ENCODE data around the gene OCLN.
A peak's percentile ranks its signal among the peaks of the same experiment; 100 is the strongest.

DNA sequence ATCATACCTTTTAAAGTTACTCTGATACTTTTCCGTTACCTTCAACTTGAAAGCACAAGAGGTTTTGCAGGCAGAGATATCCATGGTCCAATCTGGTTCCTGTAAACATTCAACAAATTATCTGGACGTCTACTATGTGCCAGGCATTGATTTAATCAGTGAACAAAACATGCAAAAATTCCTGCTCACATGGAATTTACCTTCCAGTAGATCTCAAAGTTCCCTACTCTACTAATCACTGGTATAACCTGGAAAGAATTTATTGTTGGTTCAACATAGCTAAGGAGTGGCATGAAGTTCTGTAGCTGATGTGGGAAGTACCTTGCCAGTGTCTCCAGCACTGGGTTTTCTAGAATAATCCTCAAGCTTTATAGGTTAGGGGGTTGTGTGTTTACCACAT lies 9.8 kb downstream of the OCLN start:
- TF ChIP-seq, protein P1, sequence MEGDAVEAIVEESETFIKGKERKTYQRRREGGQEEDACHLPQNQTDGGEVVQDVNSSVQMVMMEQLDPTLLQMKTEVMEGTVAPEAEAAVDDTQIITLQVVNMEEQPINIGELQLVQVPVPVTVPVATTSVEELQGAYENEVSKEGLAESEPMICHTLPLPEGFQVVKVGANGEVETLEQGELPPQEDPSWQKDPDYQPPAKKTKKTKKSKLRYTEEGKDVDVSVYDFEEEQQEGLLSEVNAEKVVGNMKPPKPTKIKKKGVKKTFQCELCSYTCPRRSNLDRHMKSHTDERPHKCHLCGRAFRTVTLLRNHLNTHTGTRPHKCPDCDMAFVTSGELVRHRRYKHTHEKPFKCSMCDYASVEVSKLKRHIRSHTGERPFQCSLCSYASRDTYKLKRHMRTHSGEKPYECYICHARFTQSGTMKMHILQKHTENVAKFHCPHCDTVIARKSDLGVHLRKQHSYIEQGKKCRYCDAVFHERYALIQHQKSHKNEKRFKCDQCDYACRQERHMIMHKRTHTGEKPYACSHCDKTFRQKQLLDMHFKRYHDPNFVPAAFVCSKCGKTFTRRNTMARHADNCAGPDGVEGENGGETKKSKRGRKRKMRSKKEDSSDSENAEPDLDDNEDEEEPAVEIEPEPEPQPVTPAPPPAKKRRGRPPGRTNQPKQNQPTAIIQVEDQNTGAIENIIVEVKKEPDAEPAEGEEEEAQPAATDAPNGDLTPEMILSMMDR (IDR thresholded peaks at IDR 0.05; ENCODE audit: low read depth, low read length, missing input control), result no peak
- TF ChIP-seq, protein P2, sequence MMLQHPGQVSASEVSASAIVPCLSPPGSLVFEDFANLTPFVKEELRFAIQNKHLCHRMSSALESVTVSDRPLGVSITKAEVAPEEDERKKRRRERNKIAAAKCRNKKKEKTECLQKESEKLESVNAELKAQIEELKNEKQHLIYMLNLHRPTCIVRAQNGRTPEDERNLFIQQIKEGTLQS (IDR thresholded peaks at IDR 0.05), result no peak
- TF ChIP-seq GABPA (IDR thresholded peaks at IDR 0.05 in 1 of 2, conservative IDR thresholded peaks at IDR 0.05 in 1 of 2) (no peak), JUND (IDR thresholded peaks at IDR 0.05) (no peak), TAF1 (conservative IDR thresholded peaks at IDR 0.05) (no peak), YY1 (IDR thresholded peaks at IDR 0.05) (peak; percentile 20), SP1 (IDR thresholded peaks at IDR 0.05) (peak; percentile 48)
- TF ChIP-seq, protein P3, sequence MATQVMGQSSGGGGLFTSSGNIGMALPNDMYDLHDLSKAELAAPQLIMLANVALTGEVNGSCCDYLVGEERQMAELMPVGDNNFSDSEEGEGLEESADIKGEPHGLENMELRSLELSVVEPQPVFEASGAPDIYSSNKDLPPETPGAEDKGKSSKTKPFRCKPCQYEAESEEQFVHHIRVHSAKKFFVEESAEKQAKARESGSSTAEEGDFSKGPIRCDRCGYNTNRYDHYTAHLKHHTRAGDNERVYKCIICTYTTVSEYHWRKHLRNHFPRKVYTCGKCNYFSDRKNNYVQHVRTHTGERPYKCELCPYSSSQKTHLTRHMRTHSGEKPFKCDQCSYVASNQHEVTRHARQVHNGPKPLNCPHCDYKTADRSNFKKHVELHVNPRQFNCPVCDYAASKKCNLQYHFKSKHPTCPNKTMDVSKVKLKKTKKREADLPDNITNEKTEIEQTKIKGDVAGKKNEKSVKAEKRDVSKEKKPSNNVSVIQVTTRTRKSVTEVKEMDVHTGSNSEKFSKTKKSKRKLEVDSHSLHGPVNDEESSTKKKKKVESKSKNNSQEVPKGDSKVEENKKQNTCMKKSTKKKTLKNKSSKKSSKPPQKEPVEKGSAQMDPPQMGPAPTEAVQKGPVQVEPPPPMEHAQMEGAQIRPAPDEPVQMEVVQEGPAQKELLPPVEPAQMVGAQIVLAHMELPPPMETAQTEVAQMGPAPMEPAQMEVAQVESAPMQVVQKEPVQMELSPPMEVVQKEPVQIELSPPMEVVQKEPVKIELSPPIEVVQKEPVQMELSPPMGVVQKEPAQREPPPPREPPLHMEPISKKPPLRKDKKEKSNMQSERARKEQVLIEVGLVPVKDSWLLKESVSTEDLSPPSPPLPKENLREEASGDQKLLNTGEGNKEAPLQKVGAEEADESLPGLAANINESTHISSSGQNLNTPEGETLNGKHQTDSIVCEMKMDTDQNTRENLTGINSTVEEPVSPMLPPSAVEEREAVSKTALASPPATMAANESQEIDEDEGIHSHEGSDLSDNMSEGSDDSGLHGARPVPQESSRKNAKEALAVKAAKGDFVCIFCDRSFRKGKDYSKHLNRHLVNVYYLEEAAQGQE (IDR thresholded peaks at IDR 0.05), result no peak
